Activated T-helper 9 cell treated with anti-CD3 and anti-CD28 coated beads, Interleukin-2, amount 50 U/mL, for 16 hours (primary cell): ENCODE data around the gene ITGA3.

ENCODE experiments used
- DNase-seq: peaks from one replicate; pipeline ENCODE4 v3.0.0-alpha.2; 2020; ENCODE audit warnings: low read depth

ITGA3 gene

DNA sequence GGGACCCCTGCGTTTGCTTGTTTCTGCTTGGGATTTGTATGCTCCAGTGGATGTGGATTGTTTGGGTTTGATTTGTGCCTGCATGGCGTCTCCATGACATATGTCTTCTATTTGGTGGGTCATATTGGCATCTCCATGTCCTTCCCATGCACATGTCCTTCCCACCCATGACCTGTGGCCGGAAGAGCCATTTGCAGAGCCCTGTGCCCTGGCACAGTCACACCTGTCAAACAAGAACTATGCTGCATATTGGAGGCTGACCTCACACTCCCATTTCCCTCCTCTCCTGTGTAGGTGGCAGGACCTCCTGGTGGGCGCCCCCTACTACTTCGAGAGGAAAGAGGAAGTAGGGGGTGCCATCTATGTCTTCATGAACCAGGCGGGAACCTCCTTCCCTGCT is 15.8 kb downstream of the ITGA3 start:
- DNase-seq = no peak

DNA sequence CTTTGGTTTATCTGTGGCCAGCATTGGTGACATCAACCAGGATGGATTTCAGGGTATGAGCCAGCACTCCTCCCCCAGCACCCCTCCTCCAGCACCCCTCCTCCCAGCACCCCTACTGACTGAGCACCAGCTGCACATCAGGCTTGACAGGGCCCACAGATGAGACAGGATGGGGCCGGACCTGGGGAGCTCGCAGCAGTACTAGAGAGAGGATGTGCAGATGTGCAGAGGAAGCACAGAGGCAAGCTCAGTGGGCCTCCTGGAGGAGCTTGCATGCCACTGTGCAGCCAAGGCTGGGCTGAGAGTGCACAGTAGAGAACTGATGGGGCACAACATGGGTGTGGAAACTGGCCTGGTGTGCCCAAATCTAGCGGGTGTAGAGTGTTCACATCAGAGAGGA is 16.2 kb downstream of the ITGA3 start:
- DNase-seq = no peak

DNA sequence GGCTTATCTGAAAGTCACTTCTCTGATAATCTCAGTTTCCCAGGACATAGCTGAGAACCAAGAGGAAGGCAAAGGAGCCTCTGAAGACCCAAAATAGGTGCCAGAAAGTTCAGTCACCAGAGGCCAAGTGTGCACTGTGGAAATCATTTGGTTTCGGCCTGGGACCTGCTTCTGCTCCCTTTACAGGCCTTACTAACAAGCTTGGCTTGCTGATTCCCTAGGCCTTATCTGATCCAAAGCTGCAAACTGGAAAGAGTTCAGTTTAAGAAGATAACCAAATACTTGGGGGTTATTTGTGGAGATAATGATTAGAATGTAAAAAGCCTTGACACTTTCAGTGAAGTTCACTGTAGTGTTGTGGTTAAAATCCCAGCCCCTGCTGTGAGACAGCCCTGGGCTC is 17.0 kb downstream of the ITGA3 start:
- no peak for DNase-seq

- DNase-seq = no peak
These were observed 18.3 kb downstream of the ITGA3 start for GRCh38 chr17:50074227-50074626.

GRCh38 chr17:50075446-50076032 is 19.6 kb downstream of the ITGA3 start:
- no peak for DNase-seq

GRCh38 chr17:50076221-50076590 is 20.3 kb downstream of the ITGA3 start:
- DNase-seq = no peak

- no peak for DNase-seq
These were observed 20.8 kb downstream of the ITGA3 start for GRCh38 chr17:50076591-50077235.

DNA sequence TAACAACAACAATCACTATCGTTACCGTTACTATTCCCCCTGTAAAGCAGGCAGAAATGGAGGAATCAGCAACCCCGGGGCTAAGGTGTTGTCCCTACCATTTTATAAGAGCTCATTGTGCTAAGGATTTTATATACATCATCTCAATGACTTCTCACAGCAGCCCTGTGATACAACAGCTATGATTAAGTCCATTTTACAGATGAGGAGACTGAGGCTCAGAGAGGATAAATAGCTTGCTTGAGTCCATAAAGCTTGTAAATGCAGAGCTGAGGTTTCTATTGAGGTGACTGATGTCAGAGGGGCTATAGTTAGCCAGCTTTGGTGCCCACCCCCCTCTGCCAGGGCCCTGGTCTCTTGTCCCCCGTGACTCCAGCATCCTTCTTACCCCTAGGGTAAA is 22.5 kb downstream of the ITGA3 start:
- no peak for DNase-seq

DNA sequence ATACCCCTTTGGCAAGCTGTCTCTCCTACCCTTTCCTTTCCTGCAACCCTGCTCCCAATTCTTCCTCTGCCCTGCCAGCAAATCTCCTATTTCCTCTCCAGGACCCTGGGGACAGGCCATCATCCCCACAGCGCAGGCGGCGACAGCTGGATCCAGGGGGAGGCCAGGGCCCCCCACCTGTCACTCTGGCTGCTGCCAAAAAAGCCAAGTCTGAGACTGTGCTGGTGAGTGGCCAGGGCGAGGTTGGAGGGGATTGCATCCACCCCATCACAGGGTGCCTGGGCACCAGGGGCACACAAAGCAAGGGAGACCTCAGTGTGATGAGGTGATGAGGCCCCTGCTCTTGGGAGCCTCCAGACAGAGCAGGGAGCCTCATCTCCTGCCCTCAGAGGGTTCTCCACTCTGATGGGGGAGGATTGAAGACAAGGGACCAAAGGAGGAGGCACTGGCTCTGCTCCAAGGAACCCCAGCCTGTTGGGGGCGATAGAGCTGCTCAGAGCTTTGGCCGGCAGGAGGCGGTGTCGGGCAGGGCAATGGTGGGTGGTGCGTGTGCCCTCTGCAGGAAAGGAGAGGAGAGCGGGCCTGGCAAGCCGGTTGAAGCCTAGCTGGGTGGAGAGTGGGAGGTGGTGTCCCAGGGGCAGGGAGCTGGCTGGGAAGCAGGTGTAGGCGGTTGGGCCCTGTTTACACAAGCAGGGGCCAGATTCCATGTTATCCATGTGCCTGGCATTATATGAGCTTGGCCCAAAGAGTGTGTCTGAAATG is 23.6 kb downstream of the ITGA3 start:
- no peak for DNase-seq

- DNase-seq = no peak
These were observed 24.2 kb downstream of the ITGA3 start for GRCh38 chr17:50080096-50080480.

- no peak for DNase-seq
These were observed 24.9 kb downstream of the ITGA3 start for GRCh38 chr17:50080827-50081226.

DNA sequence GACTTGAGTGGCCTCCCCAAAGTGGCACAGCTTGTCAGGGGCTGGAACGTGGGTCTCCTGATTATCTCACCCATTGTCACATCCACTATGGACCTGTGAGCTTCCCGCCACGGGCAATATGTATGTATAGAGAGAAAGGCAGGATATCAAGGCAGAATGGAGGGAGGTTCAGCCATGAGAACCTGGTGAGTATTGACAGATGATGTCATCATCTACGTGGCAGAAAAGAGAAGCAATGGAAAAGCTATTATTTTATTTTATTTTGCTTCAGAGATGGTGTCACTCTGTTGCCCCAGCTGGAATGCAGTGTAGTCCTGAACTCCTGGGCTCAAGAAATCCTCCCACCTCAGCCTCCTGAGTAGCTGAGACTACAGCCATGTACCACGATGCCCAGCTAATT is 25.8 kb downstream of the ITGA3 start:
- DNase-seq = no peak

GRCh38 chr17:50087246-50087911 is 31.5 kb downstream of the ITGA3 start:
- peak; percentile 62 for DNase-seq

GRCh38 chr17:50087912-50088405 is 32.0 kb downstream of the ITGA3 start:
- no peak for DNase-seq

GRCh38 chr17:50088952-50089825 is 33.3 kb downstream of the ITGA3 start:
- DNase-seq = no peak

GRCh38 chr17:50090071-50090470 is 34.2 kb downstream of the ITGA3 start:
- no peak for DNase-seq

GRCh38 chr17:50090971-50091917 is 35.3 kb downstream of the ITGA3 start:
- no peak for DNase-seq

DNA sequence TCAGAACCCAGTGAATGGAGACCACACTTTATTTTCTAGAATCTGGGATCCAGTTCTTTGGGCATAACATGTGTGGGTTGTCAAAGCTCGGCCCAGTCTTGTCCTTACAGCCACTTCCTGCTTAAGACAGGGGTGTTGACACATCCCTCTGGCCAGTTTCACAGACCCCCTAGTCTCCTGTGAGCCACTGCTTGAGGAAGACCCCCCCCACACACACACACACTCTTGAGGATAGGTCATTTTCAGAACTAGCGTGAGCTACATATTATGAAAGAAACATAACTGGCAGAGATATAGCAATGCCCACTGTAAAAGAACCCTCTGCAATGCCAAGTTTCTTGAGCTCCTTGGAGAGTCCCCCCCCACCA is 36.0 kb downstream of the ITGA3 start:
- DNase-seq = no peak

DNA sequence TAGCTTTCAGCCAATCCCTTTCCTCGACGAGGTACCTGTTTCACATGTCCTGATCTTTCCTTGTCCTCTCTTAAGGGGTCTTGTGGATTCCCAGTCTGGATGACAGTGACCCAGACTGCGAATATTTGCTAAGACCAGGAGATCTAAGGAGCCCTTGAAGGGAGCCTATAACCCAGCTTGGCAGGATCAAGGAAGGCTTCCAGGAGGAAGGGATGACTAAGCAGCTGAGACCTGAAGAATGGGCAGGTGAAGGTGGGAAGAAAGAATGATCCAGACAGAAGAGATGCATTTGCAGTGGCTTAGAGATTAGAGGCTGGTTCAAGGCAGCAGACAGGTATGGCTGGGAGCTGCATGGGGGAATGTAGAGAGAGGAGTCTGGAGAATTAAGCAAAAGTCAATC is 37.3 kb downstream of the ITGA3 start:
- no peak for DNase-seq

DNA sequence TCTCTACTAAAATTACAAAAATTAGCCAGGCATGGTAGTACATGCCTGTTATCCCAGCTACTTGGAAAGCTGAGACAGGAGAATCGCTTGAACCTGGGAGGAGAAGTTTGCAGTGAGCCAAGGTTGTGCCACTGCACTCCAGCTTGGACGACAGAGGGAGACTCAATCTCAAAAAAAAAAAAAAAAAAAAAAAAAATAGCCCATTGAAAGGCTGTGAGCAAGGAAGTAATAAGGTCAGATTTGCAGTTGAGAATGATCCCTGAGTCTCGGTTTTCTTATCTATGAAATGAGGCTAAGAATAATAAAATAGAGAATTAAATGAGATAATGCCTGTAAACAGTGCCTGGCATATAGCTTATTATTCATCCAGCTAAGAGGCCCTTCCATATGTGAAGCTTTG is 37.9 kb downstream of the ITGA3 start:
- no peak for DNase-seq

DNA sequence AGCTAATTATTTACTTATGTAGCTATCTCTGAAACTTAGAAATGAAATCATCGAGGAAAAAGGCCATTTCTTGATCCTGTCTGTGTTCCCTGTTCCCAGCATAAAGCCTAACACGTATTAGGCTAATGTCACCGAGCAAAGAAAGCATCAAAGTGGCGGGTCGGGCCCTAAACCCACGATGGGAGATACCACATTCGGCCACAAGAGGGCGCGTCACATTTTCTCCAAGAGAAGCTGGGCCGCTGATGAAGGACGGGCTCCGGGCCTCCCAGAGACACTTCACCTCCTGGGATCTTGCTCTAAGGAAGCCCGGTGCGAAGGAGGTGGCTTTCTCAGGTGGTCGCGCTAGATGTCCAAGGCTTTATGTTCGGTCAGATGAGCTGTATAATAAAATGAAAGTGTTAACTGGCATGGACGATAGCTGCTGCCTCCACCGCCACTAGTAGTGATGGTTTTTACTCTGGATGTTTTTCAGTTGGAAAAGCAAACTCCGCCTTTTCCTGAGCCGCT is 38.4 kb downstream of the ITGA3 start:
- DNase-seq = peak; percentile 86
